ENCODE data around the gene PLCH2. TPM values are rescaled to one million over a fixed set of nuclear protein-coding genes. Genes with fewer than 3 reads are reported as not detected.

PLCH2 gene
- total RNA-seq, 1 donor, result under 0.01 TPM

GRCh38 chr1:2528611-2528965 is 52.5 kb downstream of the PLCH2 start:
- TF ChIP-seq CTCF (IDR thresholded peaks at IDR 0.05; ENCODE audit: insufficient read depth, low read depth, low read length), result no peak
- DNase-seq (ENCODE audit: low read depth), result no peak

GRCh38 chr1:2528966-2529783 is 53.1 kb downstream of the PLCH2 start:
- DNase-seq (ENCODE audit: low read depth), result no peak
- H3K4me3 ChIP-seq (ENCODE audit: low read depth, low read length), result no peak overlapping the region
- no peak for TF ChIP-seq CTCF (IDR thresholded peaks at IDR 0.05; ENCODE audit: insufficient read depth, low read depth, low read length)

More at GRCh38 chr1:2528611-2528965, 52.5 kb downstream of the PLCH2 start:
- no peak overlapping the region for H3K4me3 ChIP-seq (ENCODE audit: low read depth, low read length)

- no peak for TF ChIP-seq CTCF (IDR thresholded peaks at IDR 0.05; ENCODE audit: insufficient read depth, low read depth, low read length)
Observed at GRCh38 chr1:2529784-2530512, 53.9 kb downstream of the PLCH2 start, which contains the start of gene HES5. HES5 (minus strand) TSS chr1:2530263; CDS start chr1:2530164, 99 bp downstream.

GRCh38 chr1:2530513-2531361 is 54.6 kb downstream of the PLCH2 start:
- TF ChIP-seq CTCF (IDR thresholded peaks at IDR 0.05; ENCODE audit: insufficient read depth, low read depth, low read length), result no peak

More at GRCh38 chr1:2529784-2530512, 53.9 kb downstream of the PLCH2 start, which contains the start of gene HES5:
- H3K4me3 ChIP-seq (ENCODE audit: low read depth, low read length), result no peak within 1 kb of the TSS
- DNase-seq (ENCODE audit: low read depth), result no peak

GRCh38 chr1:2532485-2533160 is 56.5 kb downstream of the PLCH2 start:
- no peak for DNase-seq (ENCODE audit: low read depth)
- no peak overlapping the region for H3K4me3 ChIP-seq (ENCODE audit: low read depth, low read length)
- no peak for TF ChIP-seq CTCF (IDR thresholded peaks at IDR 0.05; ENCODE audit: insufficient read depth, low read depth, low read length)

More at GRCh38 chr1:2530513-2531361, 54.6 kb downstream of the PLCH2 start:
- no peak overlapping the region for H3K4me3 ChIP-seq (ENCODE audit: low read depth, low read length)
- no peak for DNase-seq (ENCODE audit: low read depth)

- H3K4me3 ChIP-seq (ENCODE audit: low read depth, low read length), result no peak overlapping the region
- no peak for TF ChIP-seq CTCF (IDR thresholded peaks at IDR 0.05; ENCODE audit: insufficient read depth, low read depth, low read length)
- no peak for DNase-seq (ENCODE audit: low read depth)
Observed at GRCh38 chr1:2533365-2533764, 57.3 kb downstream of the PLCH2 start.

Data from fibroblast of villous mesenchyme (primary cell).